Naive thymus-derived CD8-positive, alpha-beta T cell (primary cell): Measurements from ENCODE around the gene SHC4. TPM values are rescaled to one million over a fixed set of nuclear protein-coding genes. Genes with fewer than 3 reads are reported as not detected.

ENCODE experiments used
- ATAC-seq, 2 donors: fragments of 150-1000 bp; cut with Tn5 transposase in 1 of 2; sonication (Bioruptor Pico), chemical (Tn5 transposase) in 1 of 2; 1 replicate in 1 of 2; 2 replicates in 1 of 2; pipeline ENCODE4 v1.10.0; 2021; ENCODE audit warnings: mild to moderate bottlenecking in 2 of 2, moderate library complexity in 2 of 2
- POLR2A ChIA-PET: fragments of 350-600 bp; sonication (Branson Sonifier 250); formaldehyde crosslinking; loops from one replicate; lab custom pipeline; 2021; ENCODE audit warnings: antibody characterized with exemption; lab: Charles Lee
- DNase-seq, 10 donors: peaks; one replicate each; pipeline versions ENCODE4 v3.0.0 to v3.0.0-alpha.2; 2020 to 2022
- H3K27ac Mint-ChIP-seq, 10 donors: one replicate each; pipeline ENCODE4 v1.8.0; 2020 to 2022; ENCODE audit warnings: mild to moderate bottlenecking in 10 of 10, mixed read lengths in 10 of 10, moderate library complexity in 4 of 10, inconsistent platforms in 1 of 10
- H3K27me3 Mint-ChIP-seq, 5 donors: one replicate each; pipeline ENCODE4 v1.8.0; 2021 to 2022; ENCODE audit warnings: mixed read lengths in 5 of 5
- H3K36me3 Mint-ChIP-seq, 3 donors: one replicate each; pipeline ENCODE4 v1.8.0; 2020 to 2022; ENCODE audit warnings: mixed read lengths in 3 of 3, mild to moderate bottlenecking in 2 of 3, inconsistent platforms in 1 of 3
- H3K4me1 Mint-ChIP-seq, 4 donors: one replicate each; pipeline ENCODE4 v1.8.0; 2021 to 2022; ENCODE audit warnings: mixed read lengths in 4 of 4
- H3K4me3 Mint-ChIP-seq, 10 donors: one replicate each; pipeline ENCODE4 v1.8.0; 2020 to 2022; ENCODE audit warnings: mild to moderate bottlenecking in 10 of 10, mixed read lengths in 10 of 10, moderate library complexity in 6 of 10, inconsistent platforms in 1 of 10
- H3K9me3 Mint-ChIP-seq, 9 donors: one replicate each; pipeline ENCODE4 v1.8.0; 2020 to 2022; ENCODE audit warnings: mixed read lengths in 9 of 9, mild to moderate bottlenecking in 3 of 9, inconsistent platforms in 1 of 9, moderate library complexity in 1 of 9
- polyA plus RNA-seq, 3 donors: library from polyadenylated mRNA; unstranded; fragments of 300-500 nt; fragmentation: Illumina TruSeq; gene quantifications; one replicate each; pipeline ENCODE4 v1.2.3, GENCODE V29; 2021
- total RNA-seq, 8 experiments: library from RNA in 2 of 8; stranded (reverse) in 2 of 8; gene quantifications; one replicate each; pipeline ENCODE4 v1.2.3 and lab custom pipeline; 2021 to 2026

The SHC4 gene
- total and polyA plus RNA-seq, 5 experiments from 2014 or later, result not detected

GRCh38 chr15:48965972-48966371 is 2.3 kb upstream of the SHC4 start:
- ATAC-seq, result no peak
- Mint-ChIP-seq H3K9me3 (no peaks in the 10 kb centered on the region), H3K4me1 (peaks cover 22 to 36% (median 32%) of the 10 kb centered on the region in 4 donors), H3K36me3 (peaks cover 0 to 3% (median 0%) of the 10 kb centered on the region in 3 donors), H3K27me3 (peaks cover 28 to 70% (median 46%) of the 10 kb centered on the region in 5 donors), H3K27ac (no peak overlapping the region), H3K4me3 (no peak overlapping the region)
- DNase-seq, result no peak
- POLR2A ChIA-PET, result no interaction called here

GRCh38 chr15:48964898-48965297 is 1.2 kb upstream of the SHC4 start:
- Mint-ChIP-seq H3K36me3 (peaks cover 0 to 3% (median 0%) of the 10 kb centered on the region in 3 donors), H3K4me3 (peak overlapping the region in 9 of 10 donors; percentile 5 to 82 (median 39)), H3K27me3 (peaks cover 22 to 69% (median 45%) of the 10 kb centered on the region in 5 donors), H3K4me1 (peaks cover 22 to 36% (median 32%) of the 10 kb centered on the region in 4 donors), H3K9me3 (no peaks in the 10 kb centered on the region), H3K27ac (no peak overlapping the region)
- ATAC-seq (no peak), DNase-seq (no peak)
- POLR2A ChIA-PET, result interaction anchor here (1.2 to 1.5 kb wide), 2 partner anchors 7 to 87 kb away, joined by 3 read pairs; partner anchors contain the start of gene EID1

GRCh38 chr15:48962662-48963523 is 826 bp downstream of the SHC4 start:
- Mint-ChIP-seq H3K27ac (no peak overlapping the region), H3K9me3 (no peaks in the 10 kb centered on the region), H3K4me3 (peak overlapping the region; percentile 69 to 94 (median 82)), H3K4me1 (peaks cover 20 to 36% (median 32%) of the 10 kb centered on the region in 4 donors), H3K27me3 (peaks cover 25 to 65% (median 35%) of the 10 kb centered on the region in 5 donors), H3K36me3 (peaks cover 0 to 3% (median 0%) of the 10 kb centered on the region in 3 donors)
- ATAC-seq, result peak; percentile 53 to 59
- DNase-seq, result peak in 2 of 10 donors; percentile 8 to 13
- POLR2A ChIA-PET, result interaction anchor here (1.5 kb wide), 1 partner anchor 85 kb away, joined by 3 read pairs; the partner anchor contains the start of gene EID1

DNA sequence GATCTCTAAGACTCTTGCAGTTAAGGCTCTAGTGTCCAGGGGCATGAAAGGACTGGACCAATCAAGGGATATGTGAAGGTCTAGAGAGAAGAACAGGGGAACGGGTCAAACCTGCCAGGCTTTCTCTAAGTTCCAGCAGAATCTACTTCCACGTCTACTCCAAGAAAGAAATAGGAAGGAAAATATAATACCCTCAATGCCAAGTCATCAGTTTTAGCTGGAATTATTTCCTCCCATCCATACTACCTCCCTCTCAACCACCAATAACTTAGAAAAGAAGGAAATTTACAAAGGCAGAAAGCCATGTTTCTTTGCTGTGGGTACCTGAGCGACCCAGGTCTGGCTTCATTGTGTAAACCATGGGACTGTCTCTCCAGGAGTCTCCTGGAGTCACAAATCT is 7.8 kb downstream of the SHC4 start:
- H3K9me3 Mint-ChIP-seq, result peaks cover 0 to 2% (median 0%) of the 10 kb centered on the region in 9 donors
- H3K4me3 Mint-ChIP-seq, result no peak overlapping the region
- POLR2A ChIA-PET, result no interaction called here
- H3K27ac Mint-ChIP-seq, result no peak overlapping the region
- no peaks in the 10 kb centered on the region for H3K4me1 Mint-ChIP-seq
- H3K27me3 Mint-ChIP-seq, result peaks cover 7 to 32% (median 17%) of the 10 kb centered on the region in 5 donors
- no peaks in the 10 kb centered on the region for H3K36me3 Mint-ChIP-seq
- DNase-seq (no peak), ATAC-seq (no peak)

DNA sequence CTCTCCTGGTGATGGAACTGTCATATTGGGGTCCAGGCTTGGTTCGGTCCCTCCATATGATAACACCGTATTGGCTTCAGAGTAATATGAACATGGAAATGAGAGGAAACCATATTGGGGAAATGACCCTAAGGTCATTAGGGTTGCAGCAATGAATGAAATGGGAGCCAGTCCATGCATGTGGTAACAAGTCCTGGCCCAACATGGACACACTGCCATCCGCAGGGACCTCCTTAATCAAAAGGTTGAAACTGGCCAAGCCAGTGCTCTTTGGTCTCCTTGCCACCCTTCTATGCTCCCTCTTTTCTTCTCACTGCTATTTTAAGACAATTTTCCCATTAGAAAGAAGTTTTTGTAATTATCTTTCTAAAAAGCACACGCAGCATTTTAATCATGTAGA is 8.3 kb downstream of the SHC4 start:
- peaks cover 0 to 2% (median 0%) of the 10 kb centered on the region in 9 donors for H3K9me3 Mint-ChIP-seq
- peaks cover 8 to 34% (median 13%) of the 10 kb centered on the region in 5 donors for H3K27me3 Mint-ChIP-seq
- POLR2A ChIA-PET, result no interaction called here
- ATAC-seq (no peak), DNase-seq (no peak)
- no peaks in the 10 kb centered on the region for H3K36me3 Mint-ChIP-seq
- no peak overlapping the region for H3K4me3 Mint-ChIP-seq
- no peak overlapping the region for H3K27ac Mint-ChIP-seq
- H3K4me1 Mint-ChIP-seq, result no peaks in the 10 kb centered on the region

GRCh38 chr15:48954538-48954937 is 9.2 kb downstream of the SHC4 start:
- H3K27ac Mint-ChIP-seq, result no peak overlapping the region
- peaks cover 0 to 2% (median 0%) of the 10 kb centered on the region in 9 donors for H3K9me3 Mint-ChIP-seq
- ATAC-seq, result no peak
- no peak for DNase-seq
- no peaks in the 10 kb centered on the region for H3K36me3 Mint-ChIP-seq
- H3K27me3 Mint-ChIP-seq, result peaks cover 8 to 30% (median 15%) of the 10 kb centered on the region in 5 donors
- POLR2A ChIA-PET, result no interaction called here
- no peak overlapping the region for H3K4me3 Mint-ChIP-seq
- H3K4me1 Mint-ChIP-seq, result no peaks in the 10 kb centered on the region

GRCh38 chr15:48946840-48947187 is 16.9 kb downstream of the SHC4 start:
- POLR2A ChIA-PET, result no interaction called here
- peaks cover 8 to 27% (median 13%) of the 10 kb centered on the region in 5 donors for H3K27me3 Mint-ChIP-seq

GRCh38 chr15:48946074-48946839 is 17.5 kb downstream of the SHC4 start:
- no peak for DNase-seq
- peaks cover 0 to 2% (median 0%) of the 10 kb centered on the region in 4 donors for H3K4me1 Mint-ChIP-seq
- no peak for ATAC-seq
- H3K27me3 Mint-ChIP-seq, result peaks cover 5 to 23% (median 14%) of the 10 kb centered on the region in 5 donors
- POLR2A ChIA-PET, result no interaction called here
- no peak overlapping the region for H3K4me3 Mint-ChIP-seq
- H3K27ac Mint-ChIP-seq, result no peak overlapping the region
- H3K9me3 Mint-ChIP-seq, result no peaks in the 10 kb centered on the region
- no peaks in the 10 kb centered on the region for H3K36me3 Mint-ChIP-seq

More at GRCh38 chr15:48946840-48947187, 16.9 kb downstream of the SHC4 start:
- no peak for ATAC-seq
- Mint-ChIP-seq H3K4me3 (no peak overlapping the region), H3K4me1 (peaks cover 0 to 2% (median 0%) of the 10 kb centered on the region in 4 donors), H3K36me3 (no peaks in the 10 kb centered on the region), H3K27ac (no peak overlapping the region), H3K9me3 (no peaks in the 10 kb centered on the region)
- DNase-seq, result no peak

DNA sequence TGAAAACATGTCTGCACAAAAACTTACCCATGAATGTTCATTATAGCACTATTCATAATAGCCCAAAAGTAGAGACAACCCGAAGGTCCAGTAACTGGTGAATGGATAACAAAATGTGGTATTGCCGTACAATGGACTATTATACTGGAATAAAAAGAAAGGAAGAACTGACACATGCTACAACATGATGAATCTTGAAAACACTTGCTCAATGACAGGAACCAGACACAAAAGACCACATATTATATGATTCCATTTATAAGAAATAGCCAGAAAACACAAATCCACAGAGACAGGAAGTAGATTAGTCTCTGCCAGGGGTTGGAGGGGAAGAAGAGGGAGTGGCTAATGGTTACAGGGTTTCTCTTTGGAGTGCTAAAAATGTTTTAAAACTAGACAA is 18.3 kb downstream of the SHC4 start:
- no peak overlapping the region for H3K27ac Mint-ChIP-seq
- H3K27me3 Mint-ChIP-seq, result peaks cover 5 to 23% (median 15%) of the 10 kb centered on the region in 5 donors
- H3K4me3 Mint-ChIP-seq, result no peak overlapping the region
- H3K4me1 Mint-ChIP-seq, result peaks cover 0 to 2% (median 0%) of the 10 kb centered on the region in 4 donors
- DNase-seq (no peak), ATAC-seq (no peak)
- no peaks in the 10 kb centered on the region for H3K9me3 Mint-ChIP-seq
- H3K36me3 Mint-ChIP-seq, result no peaks in the 10 kb centered on the region
- POLR2A ChIA-PET, result no interaction called here

- peaks cover 7 to 35% (median 13%) of the 10 kb centered on the region in 5 donors for H3K27me3 Mint-ChIP-seq
- H3K4me1 Mint-ChIP-seq, result peaks cover 0 to 2% (median 0%) of the 10 kb centered on the region in 4 donors
- POLR2A ChIA-PET, result no interaction called here
- ATAC-seq (no peak), DNase-seq (no peak)
- peaks cover 0 to 3% (median 0%) of the 10 kb centered on the region in 9 donors for H3K9me3 Mint-ChIP-seq
- H3K4me3 Mint-ChIP-seq, result no peak overlapping the region
- H3K27ac Mint-ChIP-seq, result no peak overlapping the region
- H3K36me3 Mint-ChIP-seq, result no peaks in the 10 kb centered on the region
These were observed 21.8 kb downstream of the SHC4 start for GRCh38 chr15:48941904-48942303.

DNA sequence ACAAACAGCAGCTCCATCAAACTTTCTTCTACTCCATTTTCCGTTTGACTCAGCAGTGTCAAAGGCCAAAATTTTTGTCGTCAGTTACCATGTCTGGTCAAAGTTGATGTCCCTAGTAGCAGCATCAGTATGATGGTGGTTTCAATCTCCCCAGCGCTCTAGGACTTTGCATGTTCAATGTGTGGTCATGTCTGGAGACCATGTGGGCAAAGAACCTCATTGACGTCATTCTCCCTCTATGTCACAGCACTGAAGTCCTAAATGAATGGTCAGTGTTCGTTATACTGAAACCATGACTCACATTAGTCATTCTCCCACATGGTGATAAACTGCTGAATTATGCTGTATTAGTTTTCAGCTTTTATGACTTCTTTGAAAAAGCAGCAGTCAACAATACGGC is 23.2 kb downstream of the SHC4 start:
- Mint-ChIP-seq H3K27me3 (peaks cover 7 to 36% (median 15%) of the 10 kb centered on the region in 5 donors), H3K9me3 (peaks cover 0 to 3% (median 0%) of the 10 kb centered on the region in 9 donors), H3K27ac (no peak overlapping the region), H3K4me3 (no peak overlapping the region), H3K36me3 (no peaks in the 10 kb centered on the region), H3K4me1 (peaks cover 0 to 2% (median 0%) of the 10 kb centered on the region in 4 donors)
- ATAC-seq (no peak), DNase-seq (no peak)
- POLR2A ChIA-PET, result no interaction called here

- no peak for DNase-seq
- H3K4me3 Mint-ChIP-seq, result no peak overlapping the region
- POLR2A ChIA-PET, result no interaction called here
- no peaks in the 10 kb centered on the region for H3K36me3 Mint-ChIP-seq
- peaks cover 0 to 3% (median 0%) of the 10 kb centered on the region in 9 donors for H3K9me3 Mint-ChIP-seq
- H3K4me1 Mint-ChIP-seq, result no peaks in the 10 kb centered on the region
- ATAC-seq, result no peak
- peaks cover 7 to 41% (median 19%) of the 10 kb centered on the region in 5 donors for H3K27me3 Mint-ChIP-seq
- H3K27ac Mint-ChIP-seq, result no peak overlapping the region
These were observed 24.1 kb downstream of the SHC4 start for GRCh38 chr15:48939648-48940047.
